Fibroblast of skin of left biceps (primary cell): ENCODE results near the gene VPS52.
"Not testable (repeated sequence)": the region's sequence is repeated elsewhere in the genome, so short reads cannot be mapped to it uniquely, and the experiment has no call there.

ENCODE experiments used
- DNase-seq, 2 experiments: peaks; one replicate each; pipeline ENCODE4 v3.0.0-alpha.2; 2013; ENCODE audit warnings: low read depth in 2 of 2

The VPS52 gene

DNA sequence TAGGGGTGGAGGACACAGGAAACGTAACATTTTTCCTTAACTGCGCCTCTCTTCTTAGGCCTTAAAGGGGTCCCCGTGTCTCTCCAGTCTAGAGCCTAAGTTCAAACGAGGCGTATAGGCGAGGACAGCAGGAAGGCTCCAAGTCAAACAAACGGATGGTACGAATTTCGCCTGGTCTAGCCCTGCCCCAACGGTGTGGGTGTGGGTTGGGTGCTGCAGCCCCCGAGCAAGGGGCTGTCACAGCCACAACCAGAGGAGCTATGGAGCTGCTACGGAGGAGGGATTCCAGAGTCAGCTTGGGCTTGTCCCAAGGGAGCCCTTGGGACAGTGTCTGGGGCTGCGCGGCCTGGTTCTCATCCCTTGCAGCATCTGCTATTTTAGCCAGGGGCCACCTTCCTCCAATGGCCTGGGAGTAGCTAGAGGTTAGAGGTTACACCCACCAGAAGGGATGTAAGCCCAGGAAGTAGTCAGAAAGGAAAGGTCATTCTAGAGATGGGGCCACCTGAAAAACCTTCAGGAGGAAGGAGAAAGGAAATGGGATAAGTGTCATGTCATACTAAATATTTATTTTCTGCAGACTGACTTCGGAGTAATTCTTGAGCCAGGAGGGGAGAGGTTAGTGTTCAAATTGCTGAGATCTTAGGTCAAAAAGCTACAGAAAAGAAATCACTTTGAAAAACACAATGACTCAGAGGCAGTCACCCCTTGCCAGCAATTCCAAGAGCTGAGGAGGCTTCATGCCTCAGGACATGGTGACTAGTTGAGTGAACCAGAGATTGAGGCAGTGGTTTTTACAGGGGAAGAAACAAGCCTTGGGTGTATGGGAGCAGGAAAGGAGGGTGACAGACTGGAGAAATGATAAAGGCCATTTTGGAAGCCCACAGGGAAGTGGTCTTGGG is 21.7 kb downstream of the VPS52 start:
- no peak for DNase-seq

DNA sequence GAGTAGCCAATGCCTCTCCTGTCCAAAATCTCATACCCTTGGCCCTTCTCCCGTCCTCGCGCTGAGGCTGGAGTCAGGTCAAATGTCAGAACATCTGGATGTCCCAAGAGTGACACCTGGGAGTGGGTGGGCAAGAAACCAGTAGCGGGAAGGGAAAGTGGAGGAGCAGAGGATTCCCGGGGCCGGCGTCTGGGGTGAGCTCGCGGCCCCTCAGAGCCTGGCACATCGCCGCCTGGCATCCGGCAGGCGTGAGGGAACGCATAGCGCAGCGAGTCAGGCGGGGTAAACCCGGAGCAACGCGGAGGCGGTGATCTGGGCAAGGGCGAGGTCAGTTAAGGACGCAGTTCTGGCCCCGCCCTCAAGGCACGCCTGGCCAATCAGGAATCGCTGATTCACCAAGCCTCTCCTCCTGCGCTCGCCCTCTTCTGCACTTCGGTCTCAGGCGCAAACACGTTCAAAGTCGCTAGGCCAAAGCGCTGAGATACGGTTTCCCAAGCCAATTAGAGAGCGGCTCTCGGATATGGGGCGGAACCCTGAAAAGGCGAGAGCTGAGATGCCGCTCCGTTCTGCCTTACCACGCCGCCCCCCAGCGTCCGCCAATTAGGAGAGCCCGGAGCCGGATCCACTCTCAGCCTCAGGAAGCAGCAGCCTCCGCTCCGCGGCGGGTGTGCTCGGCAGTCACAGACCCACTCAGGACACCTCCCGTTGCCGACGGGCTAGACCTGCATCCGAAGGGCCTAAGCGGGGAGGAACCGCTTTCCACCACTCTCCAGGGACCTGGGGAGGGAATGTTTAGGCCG is 22.5 kb downstream of the VPS52 start:
- peak; percentile 98 to 99 for DNase-seq

GRCh38 chr6:33248643-33248931 is 23.1 kb downstream of the VPS52 start:
- DNase-seq: no peak

DNA sequence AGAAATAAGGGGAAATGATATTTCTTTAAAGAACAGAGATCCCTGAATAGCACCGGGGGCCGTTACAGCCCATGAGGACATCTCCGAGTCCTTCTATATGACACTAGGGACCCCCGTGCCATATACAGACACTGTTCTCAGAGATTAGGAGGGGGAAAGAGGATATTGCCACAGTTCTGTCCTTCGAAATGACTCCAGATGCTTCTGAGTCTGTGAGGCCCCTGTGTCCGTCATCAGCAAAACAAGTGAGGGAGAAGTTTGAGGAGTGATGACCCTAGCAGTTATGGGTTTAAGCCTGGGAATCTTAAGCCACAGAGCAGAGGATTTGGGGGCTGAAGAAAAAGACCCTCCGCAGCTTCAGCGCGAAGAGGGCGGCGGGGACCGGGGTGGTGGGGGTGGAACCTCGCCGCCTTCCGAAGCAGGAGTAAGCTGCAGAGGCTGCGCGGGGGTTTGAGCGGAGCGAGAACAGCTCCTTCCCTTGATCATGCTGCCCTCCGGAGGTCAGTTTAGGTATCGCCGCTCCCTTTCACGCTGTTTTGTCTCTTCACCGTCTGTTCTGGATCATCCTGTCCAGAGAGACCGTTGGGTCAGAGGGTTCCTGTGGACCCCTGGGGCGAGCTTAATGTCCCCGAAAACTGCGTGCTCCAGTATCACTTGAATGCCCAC is 23.6 kb downstream of the VPS52 start:
- DNase-seq: peak; percentile 53 to 65

DNA sequence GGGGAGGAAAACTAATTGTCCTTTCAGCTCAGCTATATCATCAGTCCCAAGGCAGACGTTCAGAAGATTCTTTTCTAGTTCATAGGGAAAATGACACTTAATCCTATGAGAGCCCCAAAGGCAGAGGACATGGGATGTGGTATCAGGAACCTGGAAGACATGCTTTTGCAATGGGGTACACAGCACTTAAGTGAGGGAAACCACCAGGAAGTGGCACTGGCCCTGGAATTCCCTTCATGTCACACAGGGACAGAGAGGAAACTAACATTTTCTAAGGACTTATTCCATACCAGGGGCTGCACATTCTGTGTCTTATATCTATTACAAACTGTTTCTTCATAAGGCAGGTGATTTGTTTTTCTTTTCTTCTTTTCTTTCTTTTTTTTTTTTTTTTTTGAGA is 28.2 kb downstream of the VPS52 start:
- DNase-seq: no peak

GRCh38 chr6:33241968-33242367 is 29.7 kb downstream of the VPS52 start:
- no peak for DNase-seq

DNA sequence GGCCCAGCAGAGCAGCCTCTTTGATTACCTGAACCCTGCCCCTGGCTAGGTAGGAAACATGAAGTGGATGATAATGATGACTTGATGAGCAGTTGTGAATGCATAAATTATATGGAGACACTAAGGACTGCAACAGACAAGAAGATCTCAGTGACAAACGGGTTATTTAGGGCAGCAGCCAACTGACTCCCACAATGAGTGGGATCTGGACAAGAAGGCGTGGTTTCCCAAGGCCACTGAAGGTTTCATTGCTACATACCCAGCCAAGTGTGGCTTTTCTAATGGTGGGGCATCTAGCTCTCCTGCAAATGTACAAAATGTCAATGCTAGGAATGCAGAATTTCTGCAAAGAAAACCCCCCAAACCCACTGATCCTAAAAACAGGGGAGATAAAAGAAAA is 33.9 kb downstream of the VPS52 start:
- no peak for DNase-seq

DNA sequence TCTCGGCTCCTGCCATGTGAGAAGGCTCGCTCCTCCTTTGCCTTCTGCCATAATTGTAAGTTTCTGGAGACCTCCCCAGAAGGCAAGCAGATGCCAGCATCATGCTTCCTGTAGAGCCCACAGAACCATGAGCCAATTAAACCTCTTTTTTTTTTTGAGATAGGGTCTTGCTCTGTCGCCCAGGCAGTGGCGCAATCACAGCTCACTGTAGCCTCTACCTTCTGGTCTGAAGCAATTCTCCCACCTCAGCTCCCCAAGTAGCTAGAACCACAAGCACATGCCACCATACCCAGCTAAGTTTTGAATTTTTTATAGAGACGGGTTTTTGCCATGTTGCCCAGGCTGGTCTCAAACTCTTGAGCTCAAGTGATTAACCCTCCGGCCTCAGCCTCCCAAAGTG is 34.8 kb downstream of the VPS52 start:
- no peak for DNase-seq

DNA sequence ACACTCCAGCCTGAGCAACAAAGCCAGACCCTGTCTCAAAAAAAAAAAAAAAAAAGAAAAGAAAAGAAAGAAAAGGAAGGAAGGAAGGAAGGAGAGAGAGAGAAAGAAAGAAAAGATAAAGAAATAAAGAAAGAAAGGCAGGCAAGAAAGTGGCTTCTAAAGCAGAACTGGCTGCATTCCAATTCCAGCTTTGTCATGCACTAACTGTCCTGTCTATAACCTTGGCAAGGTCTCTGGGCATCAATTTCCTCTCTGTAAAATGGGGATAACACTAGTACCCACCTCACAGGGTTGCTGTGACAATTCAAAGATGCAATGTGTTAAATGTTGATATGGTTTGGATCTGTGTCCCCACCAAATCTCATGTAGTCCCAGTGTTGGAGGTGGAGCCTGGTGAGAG is 35.3 kb downstream of the VPS52 start:
- DNase-seq: no peak

DNA sequence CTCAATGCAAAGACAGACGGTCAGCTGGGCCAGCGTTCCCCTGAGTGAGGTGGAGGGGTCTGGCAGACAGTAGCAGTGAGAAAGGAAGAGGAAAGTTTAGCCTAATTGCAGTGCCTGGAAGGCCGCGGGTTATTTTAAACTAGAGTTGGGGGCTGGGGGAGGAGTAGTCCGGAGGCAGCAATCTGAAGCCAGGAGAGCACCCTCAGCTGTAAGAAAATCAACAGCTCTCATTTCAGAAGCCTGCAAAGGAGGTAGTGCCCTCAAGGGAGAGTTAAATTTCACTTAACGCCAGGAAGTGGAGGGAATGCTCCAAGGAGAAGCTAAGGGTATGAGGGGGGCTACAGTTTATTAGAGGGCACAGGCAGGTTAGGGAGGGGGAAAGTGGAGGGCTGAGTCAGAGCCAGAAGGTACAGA is 36.4 kb downstream of the VPS52 start:
- DNase-seq: no peak

- not testable (repeated sequence) for DNase-seq
Observed at GRCh38 chr6:33226503-33227120, 45.1 kb downstream of the VPS52 start.

DNA sequence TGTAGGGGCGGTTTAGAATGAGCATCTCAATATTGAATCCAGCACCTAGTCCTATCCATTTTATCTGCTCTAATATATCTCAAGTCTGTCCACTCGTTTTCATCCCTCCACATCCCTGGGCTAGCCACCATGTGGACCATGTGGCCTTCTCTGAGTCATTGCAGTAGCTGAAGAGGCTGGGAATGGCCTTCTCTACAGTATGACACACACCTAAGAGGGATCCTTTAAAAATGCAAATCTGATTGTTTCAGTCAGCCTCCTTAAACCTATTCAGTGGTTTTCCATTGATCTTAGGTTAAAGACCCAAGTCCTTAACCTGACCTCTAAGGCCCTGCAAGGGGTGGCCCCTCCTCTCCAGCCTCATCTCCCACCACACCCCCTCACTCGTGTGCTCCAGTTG is 54.0 kb downstream of the VPS52 start:
- DNase-seq: no peak

- DNase-seq: no peak
Observed at GRCh38 chr6:33217246-33217645, 54.4 kb downstream of the VPS52 start.

GRCh38 chr6:33216117-33216649 is 55.5 kb downstream of the VPS52 start:
- no peak for DNase-seq

DNA sequence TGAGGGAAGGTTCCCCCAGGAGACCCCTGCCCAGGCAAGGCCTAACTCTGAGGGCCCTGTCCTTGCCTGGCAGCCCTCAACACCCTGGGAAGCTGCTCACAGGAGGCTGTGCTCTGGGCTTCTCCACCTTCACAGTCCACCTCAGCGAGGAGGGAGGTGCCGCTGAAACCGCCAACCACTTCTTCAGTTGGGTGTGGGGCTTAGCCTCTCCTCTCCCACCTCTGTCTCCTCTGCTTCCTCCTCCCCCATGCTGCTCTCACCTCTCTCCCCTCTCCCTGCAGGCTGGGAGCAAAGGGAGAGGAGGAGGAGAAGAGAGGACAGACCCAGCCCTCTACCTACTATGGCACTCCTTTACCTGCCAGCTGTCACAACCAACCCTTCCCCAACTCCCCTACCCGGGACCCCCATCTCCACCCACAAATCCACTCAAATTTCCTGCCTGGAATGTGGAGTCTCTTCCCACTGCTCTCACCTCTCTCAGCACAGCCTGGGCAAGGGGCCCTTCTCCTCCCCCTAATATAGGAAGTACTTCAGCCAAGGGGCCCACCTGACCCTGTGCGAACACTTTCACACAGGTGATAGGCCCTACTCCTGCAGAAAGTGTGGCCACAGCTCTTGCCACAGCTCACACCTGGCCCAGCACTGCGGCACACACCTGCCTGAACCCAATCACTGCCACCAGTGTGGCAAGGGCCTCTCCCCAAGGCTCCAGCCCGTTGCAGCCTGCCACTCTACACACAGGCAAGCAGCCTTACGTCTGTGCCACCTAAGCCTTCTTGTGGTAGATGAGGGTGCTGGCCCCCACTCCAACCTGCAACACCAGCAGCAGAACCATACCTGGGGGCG is 56.2 kb downstream of the VPS52 start:
- DNase-seq: no peak

DNA sequence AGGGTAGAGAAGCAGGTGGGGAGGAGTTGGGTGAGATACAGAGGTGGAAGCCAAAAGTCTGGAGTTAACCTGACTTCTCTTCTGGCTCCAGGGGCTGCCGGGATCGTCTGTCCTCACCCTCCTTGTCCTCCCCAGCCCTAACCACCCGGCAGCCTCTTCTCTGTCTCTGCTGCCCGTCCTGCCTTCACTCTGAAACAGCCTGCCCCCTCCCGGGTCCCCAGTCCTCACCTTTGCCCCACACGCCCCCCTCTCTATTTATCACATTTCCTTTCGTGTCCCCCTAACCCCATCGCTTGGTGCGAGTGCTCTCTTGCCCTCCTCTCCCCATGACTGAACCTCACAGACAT is 57.7 kb downstream of the VPS52 start:
- DNase-seq: no peak

DNA sequence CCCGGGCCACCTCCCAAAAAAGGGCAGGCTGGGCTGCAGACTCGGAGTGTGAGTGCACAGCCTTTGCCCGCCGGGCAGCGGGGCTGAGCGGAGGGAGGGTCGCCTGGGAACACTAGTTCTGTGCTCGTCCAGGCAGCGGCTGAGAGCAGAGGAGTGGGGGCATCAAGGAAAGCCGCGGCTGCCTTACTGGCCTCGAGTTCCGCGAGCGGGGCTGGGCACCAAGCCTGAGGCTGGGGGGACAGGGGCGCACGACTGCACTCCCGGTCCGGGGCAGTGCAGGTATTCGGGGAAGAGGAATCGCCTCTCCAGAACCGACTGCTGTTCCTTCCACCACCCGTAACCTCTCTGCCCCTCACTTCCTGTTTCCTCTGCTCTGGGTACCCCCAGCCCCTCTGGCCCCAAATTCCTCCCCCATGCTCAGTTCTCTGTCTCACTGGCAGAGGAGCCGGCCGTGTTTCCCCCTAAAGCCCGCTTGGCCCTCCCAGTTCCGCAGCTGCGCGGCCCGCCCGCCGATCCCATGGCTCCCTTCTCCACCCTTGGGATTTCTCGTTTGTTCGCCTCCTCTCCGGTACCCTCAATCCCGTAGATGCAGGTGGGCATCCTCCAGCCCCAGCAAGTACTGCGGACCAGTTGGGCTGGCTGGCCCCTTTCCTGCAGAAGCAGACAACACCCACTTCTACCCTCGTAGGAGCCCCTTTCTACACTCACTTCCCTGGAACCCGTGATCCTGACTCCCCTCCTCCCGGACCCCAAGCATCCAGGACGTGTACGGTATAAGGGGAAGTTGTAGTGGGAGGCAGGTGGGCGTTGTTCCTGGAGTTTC is 58.3 kb downstream of the VPS52 start:
- no peak for DNase-seq

GRCh38 chr6:33212857-33213165 is 58.9 kb downstream of the VPS52 start:
- no peak for DNase-seq

GRCh38 chr6:33211666-33212422 is 59.8 kb downstream of the VPS52 start:
- DNase-seq: no peak

DNA sequence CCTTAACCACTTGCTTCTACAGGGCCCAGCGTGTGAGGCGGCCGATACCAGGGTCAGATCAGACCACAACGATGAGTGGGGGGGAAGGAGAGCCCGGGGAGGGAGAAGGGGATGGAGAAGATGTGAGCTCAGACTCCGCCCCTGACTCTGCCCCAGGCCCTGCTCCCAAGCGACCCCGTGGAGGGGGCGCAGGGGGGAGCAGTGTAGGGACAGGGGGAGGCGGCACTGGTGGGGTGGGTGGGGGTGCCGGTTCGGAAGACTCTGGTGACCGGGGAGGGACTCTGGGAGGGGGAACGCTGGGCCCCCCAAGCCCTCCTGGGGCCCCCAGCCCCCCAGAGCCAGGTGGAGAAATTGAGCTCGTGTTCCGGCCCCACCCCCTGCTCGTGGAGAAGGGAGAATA is 60.5 kb downstream of the VPS52 start:
- DNase-seq: no peak
